ENCODE data around the gene FBLN2. TPM values are rescaled to one million over a fixed set of nuclear protein-coding genes. Genes with fewer than 3 reads are reported as not detected.

FBLN2 gene
- total RNA-seq, 2 experiments from 2014 or later = 0.15 to 0.55 TPM

GRCh38 chr3:13528217-13528867 is 20.6 kb upstream of the FBLN2 start:
- CTCF ChIA-PET = interaction anchor here (0.9 kb wide), 1 partner anchor 120 kb away, joined by 3 read pairs; no protein-coding TSS in a partner anchor
- POLR2A ChIA-PET = interaction anchor here (0.6 kb wide), 1 partner anchor 21 kb away, joined by 3 read pairs; no protein-coding TSS in a partner anchor

GRCh38 chr3:13529196-13530112 is 19.5 kb upstream of the FBLN2 start:
- ChIA-PET CTCF (interaction anchor here (0.5 kb wide), 1 partner anchor 75 kb away, joined by 3 read pairs; no protein-coding TSS in a partner anchor), POLR2A (no interaction called here)

GRCh38 chr3:13530241-13531009 is 18.5 kb upstream of the FBLN2 start:
- ChIA-PET CTCF (no interaction called here), POLR2A (no interaction called here)

GRCh38 chr3:13532085-13532484 is 16.8 kb upstream of the FBLN2 start:
- ChIA-PET POLR2A (no interaction called here), CTCF (no interaction called here)

GRCh38 chr3:13532631-13533030 is 16.3 kb upstream of the FBLN2 start:
- ChIA-PET POLR2A (no interaction called here), CTCF (no interaction called here)

GRCh38 chr3:13533885-13534301 is 15.0 kb upstream of the FBLN2 start:
- CTCF ChIA-PET = no interaction called here
- POLR2A ChIA-PET = no interaction called here

- CTCF ChIA-PET = no interaction called here
Measured at GRCh38 chr3:13535526-13535875, 13.4 kb upstream of the FBLN2 start.

GRCh38 chr3:13535905-13536304 is 13.0 kb upstream of the FBLN2 start:
- POLR2A ChIA-PET = no interaction called here
- CTCF ChIA-PET = no interaction called here

More at GRCh38 chr3:13535526-13535875, 13.4 kb upstream of the FBLN2 start:
- POLR2A ChIA-PET = no interaction called here

GRCh38 chr3:13536432-13536831 is 12.5 kb upstream of the FBLN2 start:
- CTCF ChIA-PET = no interaction called here
- POLR2A ChIA-PET = no interaction called here

- ChIA-PET CTCF (no interaction called here), POLR2A (no interaction called here)
Measured at GRCh38 chr3:13536832-13537231, 12.1 kb upstream of the FBLN2 start.

GRCh38 chr3:13537244-13537908 is 11.5 kb upstream of the FBLN2 start:
- POLR2A ChIA-PET = no interaction called here
- CTCF ChIA-PET = no interaction called here

GRCh38 chr3:13537909-13538296 is 11.0 kb upstream of the FBLN2 start:
- POLR2A ChIA-PET = no interaction called here
- CTCF ChIA-PET = no interaction called here

GRCh38 chr3:13538520-13539291 is 10.2 kb upstream of the FBLN2 start:
- POLR2A ChIA-PET = no interaction called here
- CTCF ChIA-PET = no interaction called here

- CTCF ChIA-PET = no interaction called here
- POLR2A ChIA-PET = no interaction called here
Measured at GRCh38 chr3:13539292-13539638, 9.7 kb upstream of the FBLN2 start.

GRCh38 chr3:13539671-13540070 is 9.3 kb upstream of the FBLN2 start:
- ChIA-PET CTCF (no interaction called here), POLR2A (no interaction called here)

GRCh38 chr3:13540297-13540995 is 8.5 kb upstream of the FBLN2 start:
- POLR2A ChIA-PET = no interaction called here
- CTCF ChIA-PET = no interaction called here

GRCh38 chr3:13541691-13542090 is 7.2 kb upstream of the FBLN2 start:
- CTCF ChIA-PET = no interaction called here

GRCh38 chr3:13542142-13542541 is 6.8 kb upstream of the FBLN2 start:
- POLR2A ChIA-PET = no interaction called here
- CTCF ChIA-PET = no interaction called here

More at GRCh38 chr3:13541691-13542090, 7.2 kb upstream of the FBLN2 start:
- POLR2A ChIA-PET = no interaction called here

- ChIA-PET POLR2A (no interaction called here), CTCF (no interaction called here)
Measured at GRCh38 chr3:13543253-13543652, 5.7 kb upstream of the FBLN2 start.
